A549 (cell line): ENCODE data around the gene LARGE1. TPM values are rescaled to one million over a fixed set of nuclear protein-coding genes. Genes with fewer than 3 reads are reported as not detected.

Experiments used
- ATAC-seq, 2 experiments: fragments of 200-7000 bp in 1 of 2; fragments of >200 bp in 1 of 2; cut with Nextera tagmentation in 1 of 2; cut with Tn5 transposase in 1 of 2; 3 replicates each; pipeline versions ENCODE4 v1.8.0 to v1.9.1; 2018 to 2020; ENCODE audit warnings: mild to moderate bottlenecking in 1 of 2, moderate library complexity in 1 of 2
- CTCF ChIA-PET: fragments of 300-600 bp; sonication (Branson Sonifier 250); formaldehyde crosslinking; extraction: SDS; loops from one replicate; lab custom pipeline; 2021; ENCODE audit warnings: antibody characterized with exemption, inconsistent platforms; lab: Yijun Ruan, JAX
- POLR2A ChIA-PET: fragments of 350-600 bp; formaldehyde crosslinking; extraction: SDS; loops from one replicate; lab custom pipeline; 2021; ENCODE audit warnings: antibody characterized with exemption, inconsistent platforms; lab: Yijun Ruan, JAX
- DNase-seq, 2 experiments: peaks; one replicate each; pipeline versions ENCODE4 v3.0.0 to v3.0.0-alpha.2; 2011 to 2016; ENCODE audit warnings: low read depth in 1 of 2, low spot score in 1 of 2
- FAIRE-seq: peaks from 2 replicates; lab custom pipeline; 2011; peaks lifted over from hg19 to GRCh38; lab: Jason Lieb, UNC
- H3K27ac ChIP-seq, 2 experiments: fragments of >200 bp; sonication (Bioruptor Twin); formaldehyde crosslinking; 3 replicates each; pipeline ENCODE4 v1.5.1; 2016 to 2017
- H3K4me1 ChIP-seq: fragments of >200 bp; sonication (Bioruptor Twin); formaldehyde crosslinking; 3 replicates; pipeline ENCODE4 v1.6.1; 2016
- H3K4me2 ChIP-seq: fragments of >200 bp; sonication (Bioruptor Twin); formaldehyde crosslinking; 3 replicates; pipeline ENCODE4 v1.6.1; 2016
- H3K4me3 ChIP-seq: fragments of >200 bp; sonication (Bioruptor Twin); formaldehyde crosslinking; 3 replicates; pipeline ENCODE4 v1.5.1; 2016
- H3K9me3 ChIP-seq: fragments of >200 bp; sonication (Bioruptor Twin); formaldehyde crosslinking; 3 replicates; pipeline ENCODE4 v1.6.1; 2016
- BHLHE40 ChIP-seq: IDR thresholded peaks from 2 replicates; pipeline ENCODE4 v1.6.1; 2012; ENCODE audit warnings: low read depth, low read length, inconsistent platforms
- CEBPB ChIP-seq, 2 experiments: fragments of >200 bp in 1 of 2; sonication (Bioruptor Twin) in 1 of 2; formaldehyde crosslinking in 1 of 2; IDR thresholded peaks; 2 replicates each; pipeline ENCODE4 v1.6.1; 2012 to 2016
- CHD4 ChIP-seq: fragments of 200-600 bp; sonication (generic); IDR thresholded peaks from 2 replicates; pipeline ENCODE4 v1.6.1; 2016; ENCODE audit warnings: antibody characterized with exemption, mild to moderate bottlenecking, borderline replicate concordance
- FOSB ChIP-seq: fragments of 250-450 bp; sonication (Bioruptor Pico); IDR thresholded peaks from 2 replicates; pipeline ENCODE4 v1.5.0; 2020; ENCODE audit warnings: mild to moderate bottlenecking, moderate library complexity
- FOSL2 ChIP-seq, 2 experiments: fragments of 450-650 bp in 1 of 2; fragments of >200 bp in 1 of 2; sonication (Bioruptor Twin) in 1 of 2; formaldehyde crosslinking; IDR thresholded peaks; 2 replicates each; pipeline versions ENCODE4 v1.5.0 to v1.6.1; 2016 to 2020; ENCODE audit warnings: mild to moderate bottlenecking in 1 of 2, moderate library complexity in 1 of 2
- JUNB ChIP-seq: fragments of >200 bp; sonication (Bioruptor Twin); formaldehyde crosslinking; IDR thresholded peaks from 2 replicates; pipeline ENCODE4 v1.6.1; 2016
- KDM1A ChIP-seq: fragments of 200-600 bp; sonication (generic); IDR thresholded peaks from 2 replicates; pipeline ENCODE4 v1.6.1; 2016; ENCODE audit warnings: low read depth, mild to moderate bottlenecking
- KDM5A ChIP-seq: fragments of 200-600 bp; sonication (generic); IDR thresholded peaks from 2 replicates; pipeline ENCODE4 v1.6.1; 2016; ENCODE audit warnings: antibody characterized with exemption, mild to moderate bottlenecking
- MAFK ChIP-seq: fragments of 450-650 bp; IDR thresholded peaks from 2 replicates; pipeline ENCODE4 v1.6.1; 2014; ENCODE audit not compliant: partially characterized antibody
- MAZ ChIP-seq: fragments of 150-350 bp; IDR thresholded peaks from 2 replicates; pipeline ENCODE4 v1.6.1; 2014; ENCODE audit warnings: antibody characterized with exemption, low read depth, low read length, borderline replicate concordance
- RAD21 ChIP-seq, 2 experiments: fragments of >200 bp in 1 of 2; sonication (Bioruptor Twin) in 1 of 2; formaldehyde crosslinking in 1 of 2; IDR thresholded peaks in 1 of 2; conservative IDR thresholded peaks in 1 of 2; 2 replicates in 1 of 2; 3 replicates in 1 of 2; pipeline ENCODE4 v1.6.1; 2012 to 2018; ENCODE audit warnings: inconsistent platforms in 1 of 2
- SMC3 ChIP-seq: fragments of >200 bp; sonication (Bioruptor Twin); formaldehyde crosslinking; IDR thresholded peaks from 3 replicates; pipeline ENCODE4 v1.6.1; 2018; ENCODE audit warnings: inconsistent platforms
- SREBF2 ChIP-seq: fragments of 450-650 bp; IDR thresholded peaks from 2 replicates; pipeline ENCODE4 v1.6.1; 2014; ENCODE audit warnings: mild to moderate bottlenecking, moderate library complexity
- TFCP2L1 ChIP-seq: fragments of 250-450 bp; sonication (Bioruptor Pico); IDR thresholded peaks from 2 replicates; pipeline ENCODE4 v1.5.0; 2021; ENCODE audit warnings: mild to moderate bottlenecking
- ZNF302 ChIP-seq: fragments of 250-450 bp; sonication (Bioruptor Pico); IDR thresholded peaks from 2 replicates; pipeline ENCODE4 v1.9.0; 2021; ENCODE audit warnings: inconsistent platforms, mild to moderate bottlenecking, moderate library complexity
- WGBS: methylation state at CpG from one replicate; pipeline ENCODE4 v1.1.6; 2017; ENCODE audit errors: missing lambda C conversion rate; 5-methylcytosine and 5-hydroxymethylcytosine counted together
- polyA plus RNA-seq, 4 experiments: library from polyadenylated mRNA; depleted of rRNA in 3 of 4; stranded (reverse); fragments of >200 nt; fragmentation: RNase III in 1 of 4; extraction: RNeasy Plus Mini Kit Qiagen cat#74134 plus additional on column Dnase treatment in 1 of 4; gene quantifications; 2 replicates in 3 of 4; 3 replicates in 1 of 4; pipeline ENCODE4 v1.2.3, GENCODE V29; 2011 to 2017
- TF ChIP-seq, protein P1 (sequence below): fragments of 250-450 bp; sonication (Bioruptor Pico); IDR thresholded peaks from 2 replicates; pipeline ENCODE4 v1.5.0; 2021; ENCODE audit warnings: mild to moderate bottlenecking, moderate library complexity, borderline replicate concordance
- TF ChIP-seq, protein P2 (sequence below): fragments of 150-350 bp; IDR thresholded peaks from 2 replicates; pipeline ENCODE4 v1.6.1; 2014; ENCODE audit warnings: low read depth, mild to moderate bottlenecking, low read length
- TF ChIP-seq, protein P3 (sequence below): IDR thresholded peaks from 2 replicates; pipeline ENCODE4 v1.6.1; 2012

The LARGE1 gene
- polyA plus RNA-seq, 2 of the 4 experiments (the other 2 are of a cell fraction): 2.7 to 5.8 TPM

DNA sequence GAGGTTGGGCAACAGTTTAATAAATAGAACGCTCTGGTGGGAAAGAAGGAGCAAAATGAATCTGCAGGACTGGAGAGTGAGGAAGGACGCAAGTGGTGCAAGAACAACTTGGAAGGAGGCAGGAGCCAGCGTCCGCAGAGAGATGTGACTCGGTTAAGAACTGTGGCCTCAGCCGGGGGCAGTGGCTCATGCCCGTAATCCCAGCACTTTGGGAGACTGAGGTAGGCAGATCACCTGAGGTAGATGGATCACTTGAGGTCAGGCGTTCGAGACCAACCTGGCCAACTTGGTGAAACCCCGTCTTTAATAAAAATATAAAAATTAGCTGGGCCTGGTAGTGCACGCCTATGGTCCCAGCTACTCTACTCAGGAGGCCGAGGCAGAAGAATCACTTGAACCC, 319.7 kb downstream of the LARGE1 start:
- no peak for FAIRE-seq
- ATAC-seq: no peak
- CTCF ChIA-PET: interaction anchor here (1.0 to 1.6 kb wide), 2 partner anchors 22 to 298 kb away, joined by 3 to 4 read pairs; no protein-coding TSS in a partner anchor
- Histone ChIP-seq H3K27ac (no peak overlapping the region), H3K4me1 (no peaks in the 10 kb centered on the region), H3K4me2 (no peak overlapping the region), H3K9me3 (no peaks in the 10 kb centered on the region), H3K4me3 (no peak overlapping the region)
- WGBS: 92% methylated on average over 12 of the region's 12 CpGs
- TF ChIP-seq TFCP2L1 (CRISPR knock-in tag): no peak
- TF ChIP-seq, protein P1, sequence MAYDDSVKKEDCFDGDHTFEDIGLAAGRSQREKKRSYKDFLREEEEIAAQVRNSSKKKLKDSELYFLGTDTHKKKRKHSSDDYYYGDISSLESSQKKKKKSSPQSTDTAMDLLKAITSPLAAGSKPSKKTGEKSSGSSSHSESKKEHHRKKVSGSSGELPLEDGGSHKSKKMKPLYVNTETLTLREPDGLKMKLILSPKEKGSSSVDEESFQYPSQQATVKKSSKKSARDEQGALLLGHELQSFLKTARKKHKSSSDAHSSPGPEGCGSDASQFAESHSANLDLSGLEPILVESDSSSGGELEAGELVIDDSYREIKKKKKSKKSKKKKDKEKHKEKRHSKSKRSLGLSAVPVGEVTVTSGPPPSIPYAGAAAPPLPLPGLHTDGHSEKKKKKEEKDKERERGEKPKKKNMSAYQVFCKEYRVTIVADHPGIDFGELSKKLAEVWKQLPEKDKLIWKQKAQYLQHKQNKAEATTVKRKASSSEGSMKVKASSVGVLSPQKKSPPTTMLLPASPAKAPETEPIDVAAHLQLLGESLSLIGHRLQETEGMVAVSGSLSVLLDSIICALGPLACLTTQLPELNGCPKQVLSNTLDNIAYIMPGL (CRISPR knock-in tag): no peak
- TF ChIP-seq JUNB: no peak
- no peak for TF ChIP-seq MAFK
- no peak for TF ChIP-seq CEBPB (IDR thresholded peaks at IDR 0.05)
- TF ChIP-seq CHD4: no peak
- no peak for TF ChIP-seq KDM1A
- TF ChIP-seq, protein P2, sequence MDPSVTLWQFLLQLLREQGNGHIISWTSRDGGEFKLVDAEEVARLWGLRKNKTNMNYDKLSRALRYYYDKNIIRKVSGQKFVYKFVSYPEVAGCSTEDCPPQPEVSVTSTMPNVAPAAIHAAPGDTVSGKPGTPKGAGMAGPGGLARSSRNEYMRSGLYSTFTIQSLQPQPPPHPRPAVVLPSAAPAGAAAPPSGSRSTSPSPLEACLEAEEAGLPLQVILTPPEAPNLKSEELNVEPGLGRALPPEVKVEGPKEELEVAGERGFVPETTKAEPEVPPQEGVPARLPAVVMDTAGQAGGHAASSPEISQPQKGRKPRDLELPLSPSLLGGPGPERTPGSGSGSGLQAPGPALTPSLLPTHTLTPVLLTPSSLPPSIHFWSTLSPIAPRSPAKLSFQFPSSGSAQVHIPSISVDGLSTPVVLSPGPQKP: no peak
- DNase-seq: no peak
- POLR2A ChIA-PET: no interaction called here

DNA sequence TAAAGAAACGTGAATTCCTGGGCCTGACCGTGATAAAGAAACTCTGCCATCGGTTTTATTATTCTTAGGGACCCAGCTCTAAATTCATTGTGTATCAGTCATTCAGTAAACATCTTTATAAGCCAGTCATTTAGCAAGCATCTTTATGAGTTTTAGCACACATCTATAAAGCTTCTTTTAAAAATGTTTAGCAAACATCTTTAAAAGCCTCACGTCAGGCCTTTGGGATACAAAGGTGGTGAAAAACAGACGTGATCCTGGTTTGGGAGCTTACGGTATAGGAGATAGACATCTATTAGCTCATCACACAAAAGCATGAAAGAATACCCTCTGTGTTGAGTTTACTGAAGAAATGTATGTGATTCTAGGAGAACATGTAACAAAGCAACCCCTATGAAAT, 320.2 kb downstream of the LARGE1 start:
- no peak overlapping the region for H3K4me2 ChIP-seq
- no peak overlapping the region for H3K27ac ChIP-seq
- no peaks in the 10 kb centered on the region for H3K4me1 ChIP-seq
- 34% methylated on average over 6 of the region's 6 CpGs for WGBS
- DNase-seq (no peak), FAIRE-seq (no peak), ATAC-seq (no peak)
- ChIA-PET CTCF (interaction anchor here (1.0 to 1.6 kb wide), 2 partner anchors 21 to 298 kb away, joined by 3 to 4 read pairs; no protein-coding TSS in a partner anchor), POLR2A (no interaction called here)
- H3K4me3 ChIP-seq: no peak overlapping the region
- TF ChIP-seq CEBPB (IDR thresholded peaks at IDR 0.05) (no peak), FOSB (CRISPR knock-in tag) (no peak), TFCP2L1 (CRISPR knock-in tag) (no peak), JUNB (no peak), CHD4 (no peak), FOSL2 (IDR thresholded peaks at IDR 0.05) (no peak), FOSL2 (CRISPR knock-in tag; IDR thresholded peaks at IDR 0.05) (no peak), KDM5A (no peak), RAD21 (conservative IDR thresholded peaks at IDR 0.05 in 1 of 2, IDR thresholded peaks at IDR 0.05 in 1 of 2) (no peak), MAZ (no peak), SMC3 (no peak), BHLHE40 (no peak), ZNF302 (no peak), SREBF2 (no peak)
- no peaks in the 10 kb centered on the region for H3K9me3 ChIP-seq

DNA sequence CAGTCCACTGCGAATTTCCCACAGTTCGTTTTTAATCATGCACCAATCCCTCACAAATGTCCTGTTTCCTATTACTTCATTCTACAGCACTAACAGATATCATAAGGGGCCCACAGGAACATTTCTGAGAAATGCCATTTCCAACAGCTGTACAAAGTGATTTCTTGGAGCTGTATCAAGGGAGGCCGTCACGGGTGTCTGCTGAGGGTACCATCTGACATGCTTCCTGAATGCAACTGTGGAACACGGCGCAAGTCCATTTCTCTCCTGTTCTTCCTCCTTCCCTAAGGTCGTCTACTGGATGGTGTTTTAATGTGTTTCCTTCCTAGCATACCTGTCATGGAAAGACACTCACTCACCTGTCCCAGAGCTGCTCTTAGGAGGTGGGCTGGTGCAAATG, 320.7 kb downstream of the LARGE1 start:
- FAIRE-seq (no peak), ATAC-seq (no peak), DNase-seq (no peak)
- Histone ChIP-seq H3K4me3 (no peak overlapping the region), H3K27ac (no peak overlapping the region), H3K4me1 (no peaks in the 10 kb centered on the region), H3K4me2 (no peak overlapping the region), H3K9me3 (no peaks in the 10 kb centered on the region)
- ChIA-PET CTCF (no interaction called here), POLR2A (no interaction called here)
- 79% methylated on average over 7 of the region's 7 CpGs for WGBS
- TF ChIP-seq, protein P3, sequence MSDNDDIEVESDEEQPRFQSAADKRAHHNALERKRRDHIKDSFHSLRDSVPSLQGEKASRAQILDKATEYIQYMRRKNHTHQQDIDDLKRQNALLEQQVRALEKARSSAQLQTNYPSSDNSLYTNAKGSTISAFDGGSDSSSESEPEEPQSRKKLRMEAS: no peak
